HG03280 (cell line): ENCODE data around the gene NFKBIL1.
"Not testable (repeated sequence)": the region's sequence is repeated elsewhere in the genome, so short reads cannot be mapped to it uniquely, and the experiment has no call there.

Experiments
- ATAC-seq: cut with Tn5 transposase; IDR thresholded peaks from one replicate; pipeline ENCODE4 v1.9.1; 2021; ENCODE audit warnings: mild to moderate bottlenecking, moderate library complexity; ENCODE audit not compliant: unreplicated experiment

The NFKBIL1 gene

DNA sequence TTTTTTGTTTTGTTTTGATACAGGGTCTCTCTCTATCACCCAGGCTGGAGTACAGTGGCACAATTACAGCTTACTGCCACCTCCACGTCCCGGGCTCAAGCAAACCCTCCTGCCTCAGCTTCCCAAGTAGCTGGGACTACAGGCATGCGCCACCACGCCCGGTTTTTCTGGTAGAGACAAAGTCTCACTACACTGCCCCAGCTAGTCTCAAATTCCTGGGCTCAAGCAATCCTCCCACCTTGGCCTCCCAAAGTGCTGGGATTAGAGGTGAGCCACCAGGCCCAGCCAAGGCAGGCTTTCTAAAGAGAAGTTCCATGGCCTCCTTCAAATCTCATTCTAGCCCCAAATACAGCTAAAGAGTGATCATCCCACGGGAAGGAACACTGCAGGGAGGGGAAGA lies 13.4 kb upstream of the NFKBIL1 start:
- no peak for ATAC-seq

DNA sequence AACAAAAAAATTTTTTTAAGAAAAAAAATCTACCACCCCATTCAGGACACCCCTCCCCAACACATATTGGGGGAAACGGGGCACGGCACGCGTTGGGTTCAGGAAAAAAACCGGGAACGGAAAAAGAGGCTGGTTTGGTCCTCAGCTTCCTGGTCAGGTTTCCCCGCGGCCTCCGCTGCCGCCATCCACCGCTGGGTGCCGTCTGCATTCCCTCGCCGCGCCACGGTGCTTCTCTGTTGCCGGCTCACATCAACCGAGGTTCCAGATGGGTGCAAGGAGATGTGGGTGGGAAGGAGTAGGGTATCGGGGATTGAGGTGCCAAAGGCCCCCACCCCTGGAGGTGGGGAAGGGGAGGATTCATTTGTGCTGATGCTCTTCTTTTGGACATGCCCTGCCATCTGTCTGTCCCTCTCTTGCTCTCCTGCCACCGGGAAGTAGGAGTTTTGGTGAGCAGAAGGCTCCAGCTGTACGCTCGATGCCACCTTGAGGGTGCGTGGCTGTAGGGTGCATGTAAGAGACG lies 12.8 kb upstream of the NFKBIL1 start:
- ATAC-seq, result no peak

- no peak for ATAC-seq
Observed at GRCh38 chr6:31535538-31536324, 11.7 kb upstream of the NFKBIL1 start.

GRCh38 chr6:31538805-31539400 lies 8.5 kb upstream of the NFKBIL1 start:
- ATAC-seq, result no peak

DNA sequence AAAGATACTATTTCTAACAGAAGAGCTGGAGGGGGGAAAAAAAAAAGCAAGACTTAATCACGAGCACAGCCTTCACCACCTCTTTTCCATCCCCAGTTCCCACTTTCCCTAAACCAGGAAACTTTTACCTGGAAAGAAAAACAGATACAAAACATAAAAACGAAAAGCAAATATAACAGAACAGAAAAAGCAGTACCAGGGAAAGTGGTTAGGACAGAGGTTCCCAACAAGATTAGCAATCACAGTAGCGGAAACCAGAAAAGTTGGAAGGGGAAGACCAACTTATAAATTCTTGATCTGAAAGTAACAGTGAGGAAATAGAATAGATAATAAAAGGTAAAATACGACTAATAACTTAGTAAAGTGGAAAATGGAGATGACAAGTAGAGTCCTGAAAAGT lies 6.8 kb upstream of the NFKBIL1 start:
- ATAC-seq, result no peak

DNA sequence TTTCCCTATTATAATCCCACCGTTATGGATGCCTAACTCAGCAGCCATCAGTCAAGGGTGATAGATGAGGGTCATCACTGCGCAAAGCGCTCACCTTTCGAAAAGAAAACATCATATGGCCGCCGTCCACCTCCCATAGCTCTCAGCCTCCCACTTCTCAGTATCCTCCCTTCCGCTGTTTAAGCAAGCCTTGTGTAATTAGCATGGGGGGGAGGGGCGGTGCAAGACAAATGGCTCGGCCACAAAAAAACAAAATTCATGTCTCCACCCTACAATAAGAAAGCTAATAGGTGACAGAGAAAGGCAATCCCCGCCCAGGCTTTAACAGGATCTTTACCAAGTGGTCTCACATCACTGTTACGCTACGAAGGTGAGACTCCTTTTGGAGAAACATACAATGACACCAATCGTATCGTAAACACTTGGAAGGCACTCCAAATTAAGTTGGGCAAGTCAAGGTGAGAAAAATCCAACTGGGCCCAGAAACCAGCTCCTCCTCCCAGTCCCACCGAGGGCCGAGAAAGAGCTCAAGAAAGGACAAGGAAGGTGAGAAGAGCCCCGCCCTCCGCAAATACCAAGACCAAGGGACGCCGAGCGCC lies 6.2 kb upstream of the NFKBIL1 start:
- ATAC-seq, result no peak

DNA sequence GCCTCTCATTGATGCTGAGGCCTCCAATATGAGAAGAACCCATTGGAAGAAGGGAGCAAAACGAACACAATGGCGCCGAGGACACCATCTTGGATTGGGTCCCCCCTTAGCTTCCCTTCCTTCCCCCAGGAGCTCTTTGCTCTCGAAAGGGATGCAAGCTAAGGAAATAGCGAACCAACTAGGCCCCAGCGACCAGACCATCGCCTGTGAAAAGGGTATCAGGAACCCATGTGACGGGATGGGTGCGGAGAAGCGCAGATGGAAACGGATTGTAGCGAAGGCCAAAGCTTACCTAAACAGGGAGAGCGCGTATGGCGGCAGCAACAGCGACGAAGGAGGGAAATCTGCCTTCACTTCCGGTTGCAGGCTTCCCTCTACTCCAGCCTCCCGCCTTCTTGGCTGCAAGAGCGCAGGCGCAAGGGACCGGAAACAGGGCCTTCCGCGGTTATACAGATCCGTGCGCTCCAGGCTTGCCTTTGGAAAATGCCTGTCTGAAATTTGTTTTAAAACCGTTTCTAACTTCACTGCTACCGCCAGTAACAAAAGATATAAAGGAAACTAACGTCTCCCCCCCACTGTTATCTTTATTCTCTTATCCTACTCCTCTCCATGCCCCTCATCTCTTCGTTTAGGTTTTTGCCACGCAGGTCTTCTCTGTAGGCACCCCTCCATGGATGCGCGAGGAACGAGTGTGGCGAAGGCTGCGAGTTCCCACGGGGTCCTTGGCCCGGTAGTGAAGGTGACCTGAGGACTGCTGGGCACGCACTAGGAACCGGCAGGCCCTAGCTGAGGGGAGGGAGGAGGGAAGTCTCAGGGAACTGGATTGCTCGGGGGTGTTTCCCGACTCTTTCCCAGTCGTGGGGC lies 5.5 kb upstream of the NFKBIL1 start, which contains the start of gene DDX39B:
TSS of gene DDX39B (minus strand) at position 346 of the 864 bp plus-strand sequence. CDS start 1,471 bp downstream, outside the sequence.
- ATAC-seq, result peak; percentile 63

DNA sequence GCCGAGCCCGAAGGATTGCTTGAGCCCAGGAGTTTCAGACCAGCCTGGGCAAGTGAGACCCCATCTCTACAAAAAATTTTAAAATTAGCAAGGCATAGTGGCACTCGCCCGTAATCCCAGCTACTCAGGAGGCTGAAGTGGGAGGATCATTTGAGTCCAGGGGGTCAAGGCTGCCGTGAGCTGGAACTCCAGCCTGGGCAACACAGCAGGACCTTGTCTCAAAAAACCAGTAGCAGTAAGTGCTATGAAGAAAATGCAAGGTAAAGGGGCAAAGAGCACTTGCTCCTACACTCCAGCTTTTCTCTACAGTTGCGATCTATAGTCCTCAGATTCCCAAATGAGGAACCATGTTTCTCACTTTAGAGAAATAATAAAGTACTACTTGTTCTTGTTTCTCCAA lies 3.8 kb upstream of the NFKBIL1 start:
- ATAC-seq, result no peak

DNA sequence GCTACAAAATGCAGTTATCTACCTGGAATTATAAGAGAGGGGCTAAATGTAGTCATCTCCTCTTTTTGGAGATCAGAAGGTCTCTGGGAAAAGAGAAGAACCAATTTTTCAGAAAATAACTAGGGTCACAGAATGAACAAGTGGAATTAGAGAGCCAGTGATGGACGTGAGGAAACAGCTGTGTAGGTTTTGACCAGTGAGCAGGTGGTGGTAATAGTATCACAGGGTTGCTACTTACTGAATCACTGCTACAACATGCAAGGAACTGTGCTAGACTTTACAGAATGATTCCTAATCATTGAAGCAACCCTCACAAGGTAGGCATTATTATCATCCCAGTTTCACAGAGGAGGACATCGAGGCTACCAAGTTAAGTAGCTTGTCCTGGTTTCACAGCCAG lies 2.7 kb upstream of the NFKBIL1 start:
- ATAC-seq, result no peak

DNA sequence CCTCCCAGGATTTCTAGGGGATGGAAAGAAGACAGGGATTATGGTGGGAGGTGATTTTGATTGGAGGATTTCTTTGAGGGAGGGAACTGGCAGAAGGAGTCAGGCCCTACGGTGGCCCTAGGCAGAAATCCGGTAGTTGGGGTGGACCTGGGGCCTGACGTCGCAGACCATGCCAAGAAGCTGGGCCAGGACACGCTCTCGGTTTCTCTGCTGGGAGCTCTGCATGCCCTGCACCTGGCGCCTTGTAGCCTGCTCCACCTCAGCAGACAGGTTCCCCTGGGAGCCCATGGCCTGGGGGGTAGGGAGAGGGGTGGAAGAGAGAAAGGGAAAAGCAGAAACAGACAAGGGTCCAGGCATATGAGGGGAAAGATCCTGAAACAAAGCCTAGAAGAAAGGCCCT lies 2.1 kb upstream of the NFKBIL1 start:
- ATAC-seq, result no peak

DNA sequence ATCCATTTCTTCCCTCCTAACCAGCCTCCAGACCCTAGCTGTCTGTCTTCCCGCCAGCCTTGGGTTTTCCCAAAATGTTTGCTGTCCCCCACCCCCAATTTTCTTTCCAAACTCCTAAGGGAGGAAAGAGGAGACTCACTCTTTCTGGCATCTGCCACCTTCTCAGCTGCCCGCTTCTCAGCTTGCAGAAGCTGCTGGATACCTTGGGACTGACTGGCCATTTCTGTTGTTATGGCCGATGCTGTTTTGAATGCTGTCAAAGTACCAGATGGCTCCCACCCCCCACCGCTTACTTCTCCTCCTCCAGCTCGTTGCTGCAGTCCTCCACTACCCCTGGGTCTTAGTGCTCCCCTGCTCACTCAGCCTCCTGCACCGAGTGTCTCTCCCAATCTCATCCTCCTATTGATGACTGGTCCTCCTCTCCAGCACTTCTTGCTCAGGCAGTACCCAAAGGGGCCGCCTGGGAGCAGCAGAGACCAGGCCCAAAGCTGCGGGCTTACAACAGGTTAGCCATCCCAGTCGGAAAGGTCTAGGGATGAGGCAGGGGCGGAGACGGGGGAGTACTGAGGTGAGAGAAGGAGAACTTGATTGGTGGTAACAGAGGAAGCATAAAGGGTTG lies 960 bp upstream of the NFKBIL1 start, which contains the start of gene ATP6V1G2:
TSS of gene ATP6V1G2 (minus strand) at position 270 of the 619 bp plus-strand sequence. CDS start at position 221, 49 bp downstream.
- ATAC-seq, result peak; percentile 49

- ATAC-seq, result no peak
Observed at GRCh38 chr6:31547727-31548543, 527 bp downstream of the NFKBIL1 start.

- no peak for ATAC-seq
Observed at GRCh38 chr6:31548544-31548873, 1.1 kb downstream of the NFKBIL1 start.

- ATAC-seq, result not testable (repeated sequence)
Observed at GRCh38 chr6:31551371-31551770, 4.0 kb downstream of the NFKBIL1 start.

DNA sequence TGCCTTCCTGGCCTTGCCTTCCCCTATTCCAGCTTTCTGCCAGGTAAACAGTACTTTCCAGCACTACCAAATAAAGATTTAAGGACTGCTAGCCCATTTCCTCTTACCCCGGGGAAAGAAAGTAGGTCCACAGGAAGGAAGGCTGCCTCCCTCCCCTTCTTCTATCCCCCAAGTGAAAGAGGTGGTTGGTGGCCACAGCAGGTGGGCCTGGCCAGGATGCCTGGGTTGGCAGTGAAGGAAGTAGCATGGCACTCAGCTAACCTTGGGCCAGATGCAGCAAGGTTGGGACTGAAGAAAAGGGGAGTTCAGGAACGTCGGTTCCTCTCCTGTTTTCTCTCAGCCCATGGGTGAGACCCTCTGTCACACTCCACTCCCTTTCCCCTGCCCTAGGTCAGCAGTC lies 8.9 kb downstream of the NFKBIL1 start:
- no peak for ATAC-seq

GRCh38 chr6:31557443-31558317 lies 10.3 kb downstream of the NFKBIL1 start:
- ATAC-seq, result no peak

- ATAC-seq, result no peak
Observed at GRCh38 chr6:31558318-31558625, 10.9 kb downstream of the NFKBIL1 start.

GRCh38 chr6:31558631-31559500 lies 11.5 kb downstream of the NFKBIL1 start:
- ATAC-seq, result no peak
